ENCODE data around the gene NR2F1-AS1. TPM values are rescaled to one million over a fixed set of nuclear protein-coding genes. Genes with fewer than 3 reads are reported as not detected.

NR2F1-AS1 gene
- total RNA-seq, 1 donor from 2014 or later = 19.0 TPM

DNA sequence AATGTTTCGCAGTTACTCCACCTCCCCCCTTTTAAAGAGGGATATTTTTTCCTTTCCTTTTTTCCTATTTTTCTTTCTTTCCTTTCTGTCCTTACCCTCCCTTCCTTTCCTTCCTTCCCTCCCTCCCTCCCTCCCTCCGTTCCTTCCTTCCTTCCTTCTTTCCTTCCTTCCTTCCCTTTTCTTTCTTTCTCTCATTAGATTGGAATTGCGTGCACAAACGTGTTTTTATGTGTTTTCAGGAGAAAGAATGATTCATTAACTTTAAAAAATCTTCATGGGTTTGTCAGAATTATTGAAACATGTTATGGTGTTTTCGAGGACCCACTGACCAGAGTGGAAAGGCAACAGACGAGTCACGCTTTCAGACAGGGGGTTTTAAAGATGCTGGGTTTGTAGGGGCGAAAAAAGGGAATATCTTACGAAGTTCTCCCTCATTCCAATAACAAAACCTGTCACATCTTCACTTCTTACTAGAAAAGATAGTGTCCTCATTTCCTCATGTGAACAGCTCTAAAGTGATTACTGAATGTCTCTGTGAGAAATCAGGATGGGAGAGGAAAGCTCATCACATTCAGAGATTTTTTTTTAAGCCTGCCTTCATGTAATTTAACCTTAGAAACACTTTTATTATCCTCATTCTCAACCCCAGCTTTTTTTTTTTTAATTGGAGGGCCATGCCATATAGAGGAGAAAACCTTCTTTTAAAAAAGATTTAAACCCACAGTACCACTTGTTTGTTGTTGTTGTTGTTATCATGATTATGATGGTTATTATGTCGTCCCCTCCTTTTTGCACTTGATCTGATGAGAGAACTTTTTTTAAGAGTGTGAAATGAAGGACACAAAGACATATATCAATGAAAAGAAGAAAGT is 23.9 kb upstream of the NR2F1-AS1 start:
- Mint-ChIP-seq H3K27ac (no peak overlapping the region), H3K36me3 (no peaks in the 10 kb centered on the region), H3K4me3 (peak overlapping the region; percentile 57), H3K27me3 (peaks cover 57% of the 10 kb centered on the region), H3K9me3 (no peaks in the 10 kb centered on the region), H3K4me1 (ENCODE audit: unreplicated experiment) (peaks cover 32% of the 10 kb centered on the region)
- no peak for TF ChIP-seq CTCF (conservative IDR thresholded peaks at IDR 0.05)
- DNase-seq (ENCODE audit: extremely low spot score, unreplicated experiment) = no peak

GRCh38 chr5:93603793-93604643 is 23.0 kb upstream of the NR2F1-AS1 start:
- H3K27me3 Mint-ChIP-seq = peaks cover 48% of the 10 kb centered on the region
- H3K9me3 Mint-ChIP-seq = no peaks in the 10 kb centered on the region
- peak overlapping the region; percentile 63 for H3K27ac Mint-ChIP-seq
- H3K36me3 Mint-ChIP-seq = no peaks in the 10 kb centered on the region
- no peak for TF ChIP-seq CTCF (conservative IDR thresholded peaks at IDR 0.05)
- peak overlapping the region; percentile 85 for H3K4me3 Mint-ChIP-seq
- H3K4me1 Mint-ChIP-seq (ENCODE audit: unreplicated experiment) = peaks cover 32% of the 10 kb centered on the region
- DNase-seq (ENCODE audit: extremely low spot score, unreplicated experiment) = no peak

GRCh38 chr5:93603078-93603792 is 22.2 kb upstream of the NR2F1-AS1 start:
- H3K4me3 Mint-ChIP-seq = peak overlapping the region; percentile 85
- H3K4me1 Mint-ChIP-seq (ENCODE audit: unreplicated experiment) = peaks cover 32% of the 10 kb centered on the region

GRCh38 chr5:93602241-93603077 is 21.4 kb upstream of the NR2F1-AS1 start:
- Mint-ChIP-seq H3K9me3 (no peaks in the 10 kb centered on the region), H3K36me3 (no peaks in the 10 kb centered on the region), H3K27me3 (peaks cover 33% of the 10 kb centered on the region), H3K4me3 (peak overlapping the region; percentile 83), H3K4me1 (ENCODE audit: unreplicated experiment) (peaks cover 30% of the 10 kb centered on the region), H3K27ac (no peak overlapping the region)
- no peak for DNase-seq (ENCODE audit: extremely low spot score, unreplicated experiment)
- no peak for TF ChIP-seq CTCF (conservative IDR thresholded peaks at IDR 0.05)

More at GRCh38 chr5:93603078-93603792, 22.2 kb upstream of the NR2F1-AS1 start:
- H3K27ac Mint-ChIP-seq = peak overlapping the region; percentile 63
- H3K27me3 Mint-ChIP-seq = peaks cover 40% of the 10 kb centered on the region
- H3K9me3 Mint-ChIP-seq = no peaks in the 10 kb centered on the region
- no peak for DNase-seq (ENCODE audit: extremely low spot score, unreplicated experiment)
- no peaks in the 10 kb centered on the region for H3K36me3 Mint-ChIP-seq
- TF ChIP-seq CTCF (conservative IDR thresholded peaks at IDR 0.05) = no peak

DNA sequence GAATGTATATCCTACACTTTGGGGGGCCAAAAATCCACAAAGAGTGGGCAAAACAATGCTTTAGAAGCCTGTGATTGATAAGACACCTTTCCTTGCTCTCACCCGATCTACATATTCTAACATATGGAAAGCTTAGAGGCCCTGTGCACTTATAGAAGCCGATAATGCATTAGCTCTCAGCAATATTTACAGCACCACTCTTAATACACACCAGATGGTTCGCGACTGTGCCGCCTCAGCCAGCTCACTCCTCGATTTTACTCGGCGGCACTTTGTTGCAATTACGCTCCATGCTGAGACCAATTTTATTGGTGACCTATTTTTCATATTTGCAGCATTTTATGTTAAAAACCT is 20.8 kb upstream of the NR2F1-AS1 start:
- Mint-ChIP-seq H3K9me3 (no peaks in the 10 kb centered on the region), H3K36me3 (no peaks in the 10 kb centered on the region), H3K27ac (no peak overlapping the region), H3K4me1 (ENCODE audit: unreplicated experiment) (peaks cover 27% of the 10 kb centered on the region), H3K27me3 (peaks cover 26% of the 10 kb centered on the region), H3K4me3 (peak overlapping the region; percentile 83)
- DNase-seq (ENCODE audit: extremely low spot score, unreplicated experiment) = no peak
- TF ChIP-seq CTCF (conservative IDR thresholded peaks at IDR 0.05) = no peak

Measured in type B pancreatic cell (in vitro differentiated cells).